Neutrophil (primary cell): ENCODE data around the gene CLCN5.

Experiments
- H3K27ac ChIP-seq: fragments of 200-600 bp; sonication (generic); 2 replicates; pipeline ENCODE4 v1.5.1; 2016; ENCODE audit warnings: mild to moderate bottlenecking, moderate library complexity
- H3K27me3 ChIP-seq: fragments of 200-600 bp; sonication (generic); 2 replicates; pipeline ENCODE4 v1.6.0; 2016; ENCODE audit warnings: mild to moderate bottlenecking
- H3K36me3 ChIP-seq: fragments of 200-600 bp; sonication (generic); 2 replicates; pipeline ENCODE4 v1.5.1; 2017
- H3K4me1 ChIP-seq, 2 experiments: fragments of 200-600 bp in 1 of 2; sonication (generic) in 1 of 2; 1 replicate in 1 of 2; 2 replicates in 1 of 2; pipeline versions ENCODE4 v1.5.1 to v1.6.1; 2013 to 2016; ENCODE audit warnings: low read depth in 1 of 2, low read length in 1 of 2, mild to moderate bottlenecking in 1 of 2, moderate library complexity in 1 of 2; ENCODE audit not compliant: control insufficient read depth in 1 of 2, insufficient read depth in 1 of 2
- H3K4me3 ChIP-seq, 2 experiments: fragments of 200-600 bp in 1 of 2; sonication (generic) in 1 of 2; 1 replicate in 1 of 2; 2 replicates in 1 of 2; pipeline ENCODE4 v1.5.1; 2013 to 2016; ENCODE audit warnings: low read depth in 1 of 2, low read length in 1 of 2, mild to moderate bottlenecking in 1 of 2, moderate library complexity in 1 of 2
- H3K9me3 ChIP-seq: fragments of 200-600 bp; sonication (generic); 2 replicates; pipeline ENCODE4 v1.5.1; 2016
- CTCF ChIP-seq: fragments of 200-600 bp; sonication (generic); IDR thresholded peaks from 2 replicates; pipeline ENCODE4 v1.5.1; 2016; ENCODE audit warnings: antibody characterized with exemption

The CLCN5 gene

GRCh38 chrX:50114113-50114512, 191.7 kb downstream of the CLCN5 start:
- Histone ChIP-seq H3K27ac (no peak overlapping the region), H3K4me1 (peaks cover 0 to 3% of the 10 kb centered on the region in 2 experiments), H3K27me3 (no peaks in the 10 kb centered on the region), H3K4me3 (no peak overlapping the region), H3K9me3 (no peaks in the 10 kb centered on the region), H3K36me3 (no peaks in the 10 kb centered on the region)
- no peak for TF ChIP-seq CTCF

- Histone ChIP-seq H3K9me3 (no peaks in the 10 kb centered on the region), H3K4me1 (no peaks in the 10 kb centered on the region), H3K4me3 (no peak overlapping the region), H3K27ac (no peak overlapping the region), H3K27me3 (no peaks in the 10 kb centered on the region), H3K36me3 (no peaks in the 10 kb centered on the region)
- no peak for TF ChIP-seq CTCF
These were observed 193.6 kb downstream of the CLCN5 start for GRCh38 chrX:50115973-50116372.

GRCh38 chrX:50117476-50117875, 195.1 kb downstream of the CLCN5 start:
- H3K9me3 ChIP-seq, result no peaks in the 10 kb centered on the region
- H3K4me1 ChIP-seq, result no peaks in the 10 kb centered on the region
- H3K27me3 ChIP-seq, result no peaks in the 10 kb centered on the region
- H3K36me3 ChIP-seq, result no peaks in the 10 kb centered on the region
- no peak for TF ChIP-seq CTCF
- H3K4me3 ChIP-seq, result no peak overlapping the region
- no peak overlapping the region for H3K27ac ChIP-seq

- no peak overlapping the region for H3K4me3 ChIP-seq
- no peaks in the 10 kb centered on the region for H3K36me3 ChIP-seq
- H3K27ac ChIP-seq, result no peak overlapping the region
- no peaks in the 10 kb centered on the region for H3K27me3 ChIP-seq
- no peak for TF ChIP-seq CTCF
- H3K9me3 ChIP-seq, result no peaks in the 10 kb centered on the region
- H3K4me1 ChIP-seq, result no peaks in the 10 kb centered on the region
These were observed 203.1 kb downstream of the CLCN5 start for GRCh38 chrX:50125480-50125879.

- Histone ChIP-seq H3K4me3 (no peak overlapping the region), H3K4me1 (no peaks in the 10 kb centered on the region), H3K9me3 (no peaks in the 10 kb centered on the region), H3K27ac (no peak overlapping the region), H3K36me3 (no peaks in the 10 kb centered on the region), H3K27me3 (no peaks in the 10 kb centered on the region)
- TF ChIP-seq CTCF, result no peak
These were observed 225.6 kb downstream of the CLCN5 start for GRCh38 chrX:50147972-50148371.
